Measurements from ENCODE around the gene CRKL.

Gene CRKL

GRCh38 chr22:20916916-20917810 is at the start of gene CRKL (continued):
- TF ChIP-seq ZNF266 (tag by site-specific recombination; IDR thresholded peaks at IDR 0.05; ENCODE audit: low read depth) (no peak), ZNF707 (tag by site-specific recombination; IDR thresholded peaks at IDR 0.05) (no peak), ZNF785 (tag by site-specific recombination; IDR thresholded peaks at IDR 0.05) (no peak), ZNF670 (tag by site-specific recombination; IDR thresholded peaks at IDR 0.05; ENCODE audit: low read depth) (no peak), HOXD13 (CRISPR knock-in tag; IDR thresholded peaks at IDR 0.05; ENCODE audit: borderline replicate concordance) (no peak), ZNF544 (tag by site-specific recombination; IDR thresholded peaks at IDR 0.05) (no peak), ZNF548 (tag by site-specific recombination; IDR thresholded peaks at IDR 0.05) (no peak), SCRT1 (tag by site-specific recombination; IDR thresholded peaks at IDR 0.05; ENCODE audit: borderline replicate concordance) (no peak), YY2 (tag by site-specific recombination; IDR thresholded peaks at IDR 0.05) (peak; percentile 88), ZNF174 (tag by site-specific recombination; IDR thresholded peaks at IDR 0.05) (no peak), ZNF391 (tag by site-specific recombination; IDR thresholded peaks at IDR 0.05; ENCODE audit: borderline replicate concordance, low read depth) (no peak), ZNF184 (tag by site-specific recombination; IDR thresholded peaks at IDR 0.05) (0 out of 2 replicates have a peak, but pooled peaks have one; percentile 57), ZNF2 (tag by site-specific recombination; IDR thresholded peaks at IDR 0.05) (peak; percentile 90), ZNF169 (tag by site-specific recombination; IDR thresholded peaks at IDR 0.05) (no peak), ZNF133 (tag by site-specific recombination; IDR thresholded peaks at IDR 0.05) (no peak), ZNF121 (tag by site-specific recombination; IDR thresholded peaks at IDR 0.05) (peak; percentile 75; the same call in 1 of the 2 replicates), ZNF571 (tag by site-specific recombination; IDR thresholded peaks at IDR 0.05) (no peak), ZEB2 (tag by site-specific recombination; IDR thresholded peaks at IDR 0.05) (peak; percentile 82), ZNF146 (tag by site-specific recombination; IDR thresholded peaks at IDR 0.05) (no peak), ZNF600 (tag by site-specific recombination; IDR thresholded peaks at IDR 0.05) (no peak), ZBTB20 (tag by site-specific recombination; IDR thresholded peaks at IDR 0.05) (peak; percentile 93), ZBTB17 (tag by site-specific recombination; IDR thresholded peaks at IDR 0.05) (peak; percentile 92), ZBTB21 (tag by site-specific recombination; IDR thresholded peaks at IDR 0.05) (peak; percentile 54; the same call in 1 of the 2 replicates), ZNF677 (tag by site-specific recombination; IDR thresholded peaks at IDR 0.05) (peak; percentile 5; the same call in 1 of the 2 replicates)
- TF ChIP-seq, protein P1, sequence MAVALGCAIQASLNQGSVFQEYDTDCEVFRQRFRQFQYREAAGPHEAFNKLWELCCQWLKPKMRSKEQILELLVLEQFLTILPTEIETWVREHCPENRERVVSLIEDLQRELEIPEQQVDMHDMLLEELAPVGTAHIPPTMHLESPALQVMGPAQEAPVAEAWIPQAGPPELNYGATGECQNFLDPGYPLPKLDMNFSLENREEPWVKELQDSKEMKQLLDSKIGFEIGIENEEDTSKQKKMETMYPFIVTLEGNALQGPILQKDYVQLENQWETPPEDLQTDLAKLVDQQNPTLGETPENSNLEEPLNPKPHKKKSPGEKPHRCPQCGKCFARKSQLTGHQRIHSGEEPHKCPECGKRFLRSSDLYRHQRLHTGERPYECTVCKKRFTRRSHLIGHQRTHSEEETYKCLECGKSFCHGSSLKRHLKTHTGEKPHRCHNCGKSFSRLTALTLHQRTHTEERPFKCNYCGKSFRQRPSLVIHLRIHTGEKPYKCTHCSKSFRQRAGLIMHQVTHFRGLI (tag by site-specific recombination; IDR thresholded peaks at IDR 0.05): no peak
- TF ChIP-seq, protein P2, sequence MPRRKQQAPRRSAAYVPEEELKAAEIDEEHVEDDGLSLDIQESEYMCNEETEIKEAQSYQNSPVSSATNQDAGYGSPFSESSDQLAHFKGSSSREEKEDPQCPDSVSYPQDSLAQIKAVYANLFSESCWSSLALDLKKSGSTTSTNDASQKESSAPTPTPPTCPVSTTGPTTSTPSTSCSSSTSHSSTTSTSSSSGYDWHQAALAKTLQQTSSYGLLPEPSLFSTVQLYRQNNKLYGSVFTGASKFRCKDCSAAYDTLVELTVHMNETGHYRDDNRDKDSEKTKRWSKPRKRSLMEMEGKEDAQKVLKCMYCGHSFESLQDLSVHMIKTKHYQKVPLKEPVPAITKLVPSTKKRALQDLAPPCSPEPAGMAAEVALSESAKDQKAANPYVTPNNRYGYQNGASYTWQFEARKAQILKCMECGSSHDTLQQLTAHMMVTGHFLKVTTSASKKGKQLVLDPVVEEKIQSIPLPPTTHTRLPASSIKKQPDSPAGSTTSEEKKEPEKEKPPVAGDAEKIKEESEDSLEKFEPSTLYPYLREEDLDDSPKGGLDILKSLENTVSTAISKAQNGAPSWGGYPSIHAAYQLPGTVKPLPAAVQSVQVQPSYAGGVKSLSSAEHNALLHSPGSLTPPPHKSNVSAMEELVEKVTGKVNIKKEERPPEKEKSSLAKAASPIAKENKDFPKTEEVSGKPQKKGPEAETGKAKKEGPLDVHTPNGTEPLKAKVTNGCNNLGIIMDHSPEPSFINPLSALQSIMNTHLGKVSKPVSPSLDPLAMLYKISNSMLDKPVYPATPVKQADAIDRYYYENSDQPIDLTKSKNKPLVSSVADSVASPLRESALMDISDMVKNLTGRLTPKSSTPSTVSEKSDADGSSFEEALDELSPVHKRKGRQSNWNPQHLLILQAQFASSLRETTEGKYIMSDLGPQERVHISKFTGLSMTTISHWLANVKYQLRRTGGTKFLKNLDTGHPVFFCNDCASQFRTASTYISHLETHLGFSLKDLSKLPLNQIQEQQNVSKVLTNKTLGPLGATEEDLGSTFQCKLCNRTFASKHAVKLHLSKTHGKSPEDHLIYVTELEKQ (tag by site-specific recombination; IDR thresholded peaks at IDR 0.05; ENCODE audit: borderline replicate concordance): no peak
- TF ChIP-seq, protein P3, sequence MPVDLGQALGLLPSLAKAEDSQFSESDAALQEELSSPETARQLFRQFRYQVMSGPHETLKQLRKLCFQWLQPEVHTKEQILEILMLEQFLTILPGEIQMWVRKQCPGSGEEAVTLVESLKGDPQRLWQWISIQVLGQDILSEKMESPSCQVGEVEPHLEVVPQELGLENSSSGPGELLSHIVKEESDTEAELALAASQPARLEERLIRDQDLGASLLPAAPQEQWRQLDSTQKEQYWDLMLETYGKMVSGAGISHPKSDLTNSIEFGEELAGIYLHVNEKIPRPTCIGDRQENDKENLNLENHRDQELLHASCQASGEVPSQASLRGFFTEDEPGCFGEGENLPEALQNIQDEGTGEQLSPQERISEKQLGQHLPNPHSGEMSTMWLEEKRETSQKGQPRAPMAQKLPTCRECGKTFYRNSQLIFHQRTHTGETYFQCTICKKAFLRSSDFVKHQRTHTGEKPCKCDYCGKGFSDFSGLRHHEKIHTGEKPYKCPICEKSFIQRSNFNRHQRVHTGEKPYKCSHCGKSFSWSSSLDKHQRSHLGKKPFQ (tag by site-specific recombination; IDR thresholded peaks at IDR 0.05): 0 out of 2 replicates have a peak, but pooled peaks have one; percentile 44
- TF ChIP-seq, protein P4, sequence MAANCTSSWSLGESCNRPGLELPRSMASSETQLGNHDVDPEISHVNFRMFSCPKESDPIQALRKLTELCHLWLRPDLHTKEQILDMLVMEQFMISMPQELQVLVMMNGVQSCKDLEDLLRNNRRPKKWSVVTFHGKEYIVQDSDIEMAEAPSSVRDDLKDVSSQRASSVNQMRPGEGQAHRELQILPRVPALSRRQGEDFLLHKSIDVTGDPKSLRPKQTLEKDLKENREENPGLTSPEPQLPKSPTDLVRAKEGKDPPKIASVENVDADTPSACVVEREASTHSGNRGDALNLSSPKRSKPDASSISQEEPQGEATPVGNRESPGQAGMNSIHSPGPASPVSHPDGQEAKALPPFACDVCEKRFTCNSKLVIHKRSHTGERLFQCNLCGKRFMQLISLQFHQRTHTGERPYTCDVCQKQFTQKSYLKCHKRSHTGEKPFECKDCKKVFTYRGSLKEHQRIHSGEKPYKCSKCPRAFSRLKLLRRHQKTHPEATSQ (tag by site-specific recombination; IDR thresholded peaks at IDR 0.05): no peak
- TF ChIP-seq, protein P5, sequence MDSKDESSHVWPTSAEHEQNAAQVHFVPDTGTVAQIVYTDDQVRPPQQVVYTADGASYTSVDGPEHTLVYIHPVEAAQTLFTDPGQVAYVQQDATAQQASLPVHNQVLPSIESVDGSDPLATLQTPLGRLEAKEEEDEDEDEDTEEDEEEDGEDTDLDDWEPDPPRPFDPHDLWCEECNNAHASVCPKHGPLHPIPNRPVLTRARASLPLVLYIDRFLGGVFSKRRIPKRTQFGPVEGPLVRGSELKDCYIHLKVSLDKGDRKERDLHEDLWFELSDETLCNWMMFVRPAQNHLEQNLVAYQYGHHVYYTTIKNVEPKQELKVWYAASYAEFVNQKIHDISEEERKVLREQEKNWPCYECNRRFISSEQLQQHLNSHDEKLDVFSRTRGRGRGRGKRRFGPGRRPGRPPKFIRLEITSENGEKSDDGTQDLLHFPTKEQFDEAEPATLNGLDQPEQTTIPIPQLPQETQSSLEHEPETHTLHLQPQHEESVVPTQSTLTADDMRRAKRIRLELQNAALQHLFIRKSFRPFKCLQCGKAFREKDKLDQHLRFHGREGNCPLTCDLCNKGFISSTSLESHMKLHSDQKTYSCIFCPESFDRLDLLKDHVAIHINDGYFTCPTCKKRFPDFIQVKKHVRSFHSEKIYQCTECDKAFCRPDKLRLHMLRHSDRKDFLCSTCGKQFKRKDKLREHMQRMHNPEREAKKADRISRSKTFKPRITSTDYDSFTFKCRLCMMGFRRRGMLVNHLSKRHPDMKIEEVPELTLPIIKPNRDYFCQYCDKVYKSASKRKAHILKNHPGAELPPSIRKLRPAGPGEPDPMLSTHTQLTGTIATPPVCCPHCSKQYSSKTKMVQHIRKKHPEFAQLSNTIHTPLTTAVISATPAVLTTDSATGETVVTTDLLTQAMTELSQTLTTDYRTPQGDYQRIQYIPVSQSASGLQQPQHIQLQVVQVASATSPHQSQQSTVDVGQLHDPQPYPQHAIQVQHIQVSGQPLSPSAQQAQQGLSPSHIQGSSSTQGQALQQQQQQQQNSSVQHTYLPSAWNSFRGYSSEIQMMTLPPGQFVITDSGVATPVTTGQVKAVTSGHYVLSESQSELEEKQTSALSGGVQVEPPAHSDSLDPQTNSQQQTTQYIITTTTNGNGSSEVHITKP (tag by site-specific recombination; IDR thresholded peaks at IDR 0.05): 0 out of 2 replicates have a peak, but pooled peaks have one; percentile 19

All from HEK293 (cell line).